ENCODE measurements around the gene CD14. TPM values are rescaled to one million over a fixed set of nuclear protein-coding genes. Genes with fewer than 3 reads are reported as not detected.

Gene CD14
- total and polyA plus RNA-seq, 2 donors (not counting 1 experiment from before 2014, with no cell fraction given): 0.32 to 10.9 TPM

DNA sequence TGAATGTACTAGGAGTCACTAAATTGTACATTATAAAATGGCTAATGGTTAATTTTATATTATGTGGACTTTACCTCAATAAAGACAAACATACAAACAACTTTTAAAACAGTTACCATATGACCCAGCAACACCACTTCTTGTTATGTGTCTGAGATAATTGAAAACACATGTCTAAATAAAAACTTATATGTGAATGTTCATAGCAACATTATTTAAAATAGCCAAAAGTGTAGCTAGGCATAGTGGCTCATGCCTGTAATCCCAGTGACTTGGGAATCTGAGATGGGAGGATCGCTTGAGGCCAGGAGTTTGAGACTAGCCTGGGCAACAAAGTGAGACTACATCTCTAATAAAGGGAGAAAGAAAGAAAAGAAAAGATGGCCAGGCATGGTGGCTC is 45.5 kb downstream of the CD14 start:
- Histone ChIP-seq H3K9me3 (ENCODE audit: control insufficient read depth, insufficient read depth, low read depth, low read length) (no peaks in the 10 kb centered on the region), H4K20me1 (ENCODE audit: control insufficient read depth, extremely low read depth, insufficient read depth, low read length) (no peaks in the 10 kb centered on the region), H3K4me3 (replicated peaks in 1 of 4; ENCODE audit: control extremely low read depth in 1 of 4, insufficient read depth in 1 of 4, low read depth in 3 of 4, low read length in 4 of 4) (no peak overlapping the region), H3K4me1 (ENCODE audit: control insufficient read depth, extremely low read depth, insufficient read depth, low read length) (peaks cover 4% of the 10 kb centered on the region), H3K27ac (ENCODE audit: insufficient read depth, low read length) (no peak overlapping the region), H3K79me2 (ENCODE audit: control insufficient read depth, insufficient read depth, low read length) (no peaks in the 10 kb centered on the region), H3K9ac (ENCODE audit: insufficient read depth, low read length) (no peak overlapping the region), H3K36me3 (ENCODE audit: control insufficient read depth, insufficient read depth, low read length) (no peaks in the 10 kb centered on the region), H2AFZ (ENCODE audit: low read length) (no peak overlapping the region), H3K4me2 (ENCODE audit: extremely low read depth, insufficient read depth, low read length) (no peak overlapping the region), H3K27me3 (ENCODE audit: control insufficient read depth, insufficient read depth, low read length) (no peaks in the 10 kb centered on the region)
- DNase-seq (ENCODE audit: low read depth in 2 of 2): no peak
- TF ChIP-seq, protein P1, sequence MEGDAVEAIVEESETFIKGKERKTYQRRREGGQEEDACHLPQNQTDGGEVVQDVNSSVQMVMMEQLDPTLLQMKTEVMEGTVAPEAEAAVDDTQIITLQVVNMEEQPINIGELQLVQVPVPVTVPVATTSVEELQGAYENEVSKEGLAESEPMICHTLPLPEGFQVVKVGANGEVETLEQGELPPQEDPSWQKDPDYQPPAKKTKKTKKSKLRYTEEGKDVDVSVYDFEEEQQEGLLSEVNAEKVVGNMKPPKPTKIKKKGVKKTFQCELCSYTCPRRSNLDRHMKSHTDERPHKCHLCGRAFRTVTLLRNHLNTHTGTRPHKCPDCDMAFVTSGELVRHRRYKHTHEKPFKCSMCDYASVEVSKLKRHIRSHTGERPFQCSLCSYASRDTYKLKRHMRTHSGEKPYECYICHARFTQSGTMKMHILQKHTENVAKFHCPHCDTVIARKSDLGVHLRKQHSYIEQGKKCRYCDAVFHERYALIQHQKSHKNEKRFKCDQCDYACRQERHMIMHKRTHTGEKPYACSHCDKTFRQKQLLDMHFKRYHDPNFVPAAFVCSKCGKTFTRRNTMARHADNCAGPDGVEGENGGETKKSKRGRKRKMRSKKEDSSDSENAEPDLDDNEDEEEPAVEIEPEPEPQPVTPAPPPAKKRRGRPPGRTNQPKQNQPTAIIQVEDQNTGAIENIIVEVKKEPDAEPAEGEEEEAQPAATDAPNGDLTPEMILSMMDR (conservative IDR thresholded peaks at IDR 0.05 in 1 of 2, IDR thresholded peaks at IDR 0.05 in 1 of 2; ENCODE audit: low read depth in 1 of 2, low read length in 2 of 2): no peak
- no peak for TF ChIP-seq EZH2 (IDR thresholded peaks at IDR 0.05; ENCODE audit: low read length, missing control alignments)

Other genes with a start within 250 kb of the CD14 start
- gene ANKHD1, start 231.3 kb downstream of the CD14 start, total RNA-seq: 56.8 and 74.5 TPM in 2 replicates
- 45.4 and 45.7 TPM in 2 replicates for gene ANKHD1, start 231.3 kb downstream of the CD14 start, polyA plus RNA-seq
- gene EIF4EBP3, start 85.5 kb downstream of the CD14 start, total RNA-seq: 1.8 and 2.3 TPM in 2 replicates
- 3.0 and 3.1 TPM in 2 replicates for gene EIF4EBP3, start 85.5 kb downstream of the CD14 start, polyA plus RNA-seq
- gene SRA1, start 75.7 kb downstream of the CD14 start, total RNA-seq: 28.0 and 39.1 TPM in 2 replicates
- gene SRA1, start 75.7 kb downstream of the CD14 start, polyA plus RNA-seq: 55.5 and 72.3 TPM in 2 replicates
- 18.0 and 19.8 TPM in 2 replicates for gene APBB3, start 68.6 kb downstream of the CD14 start, total RNA-seq
- 8.7 and 11.7 TPM in 2 replicates for gene APBB3, start 68.6 kb downstream of the CD14 start, polyA plus RNA-seq
- 9.0 and 21.5 TPM in 2 replicates for gene SLC35A4, start 68.3 kb downstream of the CD14 start, total RNA-seq
- 79.2 and 111 TPM in 2 replicates for gene SLC35A4, start 68.3 kb downstream of the CD14 start, polyA plus RNA-seq
- 13.6 and 18.0 TPM in 2 replicates for gene TMCO6, start 6.3 kb upstream of the CD14 start, total RNA-seq
- 6.6 and 7.6 TPM in 2 replicates for gene TMCO6, start 6.3 kb upstream of the CD14 start, polyA plus RNA-seq
- 39.8 and 64.9 TPM in 2 replicates for gene NDUFA2, start 14.5 kb upstream of the CD14 start, total RNA-seq
- gene NDUFA2, start 14.5 kb upstream of the CD14 start, polyA plus RNA-seq: 57.9 and 65.9 TPM in 2 replicates
- gene IK, start 14.7 kb upstream of the CD14 start, total RNA-seq: 96.6 and 96.9 TPM in 2 replicates
- 155 and 170 TPM in 2 replicates for gene IK, start 14.7 kb upstream of the CD14 start, polyA plus RNA-seq
- gene WDR55, start 31.7 kb upstream of the CD14 start, total RNA-seq: 25.2 and 28.4 TPM in 2 replicates
- 18.8 and 22.1 TPM in 2 replicates for gene WDR55, start 31.7 kb upstream of the CD14 start, polyA plus RNA-seq
- under 0.01 and 0.33 TPM in 2 replicates for gene DND1, start 40.4 kb upstream of the CD14 start, total RNA-seq
- 0.15 and 0.21 TPM in 2 replicates for gene DND1, start 40.4 kb upstream of the CD14 start, polyA plus RNA-seq
- gene HARS1, start 58.2 kb upstream of the CD14 start, total RNA-seq: 51.9 and 53.2 TPM in 2 replicates
- gene HARS1, start 58.2 kb upstream of the CD14 start, polyA plus RNA-seq: 85.8 and 110 TPM in 2 replicates
- gene HARS2, start 58.3 kb upstream of the CD14 start, total RNA-seq: 26.2 and 30.1 TPM in 2 replicates
- gene HARS2, start 58.3 kb upstream of the CD14 start, polyA plus RNA-seq: 27.1 and 27.8 TPM in 2 replicates
- gene ZMAT2, start 67.3 kb upstream of the CD14 start, total RNA-seq: 69.4 and 77.0 TPM in 2 replicates
- 85.5 and 85.6 TPM in 2 replicates for gene ZMAT2, start 67.3 kb upstream of the CD14 start, polyA plus RNA-seq
- gene PCDHA1, start 153.0 kb upstream of the CD14 start, total RNA-seq: under 0.01 TPM in 2 replicates
- gene PCDHA1, start 153.0 kb upstream of the CD14 start, polyA plus RNA-seq: 0.05 and 0.12 TPM in 2 replicates
- gene PCDHA2, start 161.7 kb upstream of the CD14 start, total RNA-seq: under 0.01 and 0.33 TPM in 2 replicates
- gene PCDHA2, start 161.7 kb upstream of the CD14 start, polyA plus RNA-seq: 0.10 TPM in 1 of 2 replicates, not detected in the other
- 0.26 and 1.2 TPM in 2 replicates for gene PCDHA3, start 167.9 kb upstream of the CD14 start, total RNA-seq
- 0.07 and 0.89 TPM in 2 replicates for gene PCDHA3, start 167.9 kb upstream of the CD14 start, polyA plus RNA-seq
- 0.51 and 1.2 TPM in 2 replicates for gene PCDHA4, start 173.9 kb upstream of the CD14 start, total RNA-seq
- 0.05 and 0.42 TPM in 2 replicates for gene PCDHA4, start 173.9 kb upstream of the CD14 start, polyA plus RNA-seq
- gene PCDHA5, start 188.4 kb upstream of the CD14 start, total RNA-seq: 0.33 TPM in 1 of 2 replicates, not detected in the other
- gene PCDHA5, start 188.4 kb upstream of the CD14 start, polyA plus RNA-seq: 0.01 and 0.24 TPM in 2 replicates
- gene PCDHA6, start 194.8 kb upstream of the CD14 start, total RNA-seq: 0.51 and 3.6 TPM in 2 replicates
- 0.11 and 2.8 TPM in 2 replicates for gene PCDHA6, start 194.8 kb upstream of the CD14 start, polyA plus RNA-seq
- 0.26 and 2.1 TPM in 2 replicates for gene PCDHA7, start 201.1 kb upstream of the CD14 start, total RNA-seq
- 0.10 and 2.5 TPM in 2 replicates for gene PCDHA7, start 201.1 kb upstream of the CD14 start, polyA plus RNA-seq
- gene PCDHA8, start 208.0 kb upstream of the CD14 start, total RNA-seq: under 0.01 and 0.33 TPM in 2 replicates
- gene PCDHA8, start 208.0 kb upstream of the CD14 start, polyA plus RNA-seq: 0.01 and 0.33 TPM in 2 replicates
- 0.26 and 0.33 TPM in 2 replicates for gene PCDHA9, start 215.2 kb upstream of the CD14 start, total RNA-seq
- gene PCDHA9, start 215.2 kb upstream of the CD14 start, polyA plus RNA-seq: 0.03 TPM in 1 of 2 replicates, not detected in the other
- gene PCDHA10, start 222.7 kb upstream of the CD14 start, total RNA-seq: 0.26 and 0.66 TPM in 2 replicates
- gene PCDHA10, start 222.7 kb upstream of the CD14 start, polyA plus RNA-seq: 0.09 and 2.0 TPM in 2 replicates
- 0.51 and 0.66 TPM in 2 replicates for gene PCDHA11, start 235.8 kb upstream of the CD14 start, total RNA-seq
- 0.15 TPM in 1 of 2 replicates, not detected in the other for gene PCDHA11, start 235.8 kb upstream of the CD14 start, polyA plus RNA-seq
- 0.26 and 0.50 TPM in 2 replicates for gene PCDHA12, start 242.1 kb upstream of the CD14 start, total RNA-seq
- gene PCDHA12, start 242.1 kb upstream of the CD14 start, polyA plus RNA-seq: not detected in 2 replicates
- under 0.01 and 0.33 TPM in 2 replicates for gene PCDHA13, start 248.9 kb upstream of the CD14 start, total RNA-seq
- 0.02 TPM in 1 of 2 replicates, not detected in the other for gene PCDHA13, start 248.9 kb upstream of the CD14 start, polyA plus RNA-seq

Data from fibroblast of lung (primary cell).